GM23338 (cell line): ENCODE measurements around the gene VAV3. TPM values are rescaled to one million over a fixed set of nuclear protein-coding genes. Genes with fewer than 3 reads are reported as not detected.

Experiments used
- ATAC-seq: fragments of 200-7000 bp; cut with Tn5 transposase; 3 replicates; pipeline ENCODE4 v1.9.1; 2020
- DNase-seq: peaks from one replicate; pipeline ENCODE4 v3.0.0-alpha.2; 2015; ENCODE audit warnings: low spot score
- H2AFZ ChIP-seq: fragments of 200-600 bp; sonication (generic); 2 replicates; pipeline ENCODE4 v1.8.0; 2016; ENCODE audit warnings: antibody characterized with exemption, mild to moderate bottlenecking, moderate library complexity
- H3F3A ChIP-seq: fragments of 200-600 bp; sonication (generic); replicated peaks from 2 replicates; pipeline ENCODE4 v1.8.0; 2017; ENCODE audit warnings: antibody characterized with exemption, mixed run types, low read depth
- H3K27ac ChIP-seq: fragments of 200-600 bp; sonication (generic); 2 replicates; pipeline ENCODE4 v1.6.1; 2016; ENCODE audit warnings: low read depth
- H3K27me3 ChIP-seq: fragments of 200-600 bp; sonication (generic); 2 replicates; pipeline ENCODE4 v1.8.0; 2016; ENCODE audit warnings: mild to moderate bottlenecking, mixed run types, moderate library complexity; ENCODE audit not compliant: insufficient read depth
- H3K36me3 ChIP-seq: fragments of 200-600 bp; sonication (generic); 2 replicates; pipeline ENCODE4 v1.8.0; 2016; ENCODE audit warnings: mild to moderate bottlenecking; ENCODE audit not compliant: insufficient read depth
- H3K4me1 ChIP-seq: fragments of 200-600 bp; sonication (generic); 2 replicates; pipeline ENCODE4 v1.8.0; 2016; ENCODE audit warnings: mild to moderate bottlenecking, moderate library complexity; ENCODE audit not compliant: insufficient read depth
- H3K4me2 ChIP-seq: fragments of 200-600 bp; sonication (generic); 2 replicates; pipeline ENCODE4 v1.7.1; 2017; ENCODE audit warnings: mixed run types
- H3K4me3 ChIP-seq: fragments of 200-600 bp; sonication (generic); 2 replicates; pipeline ENCODE4 v1.6.1; 2016; ENCODE audit warnings: mixed run types
- H3K79me2 ChIP-seq: fragments of 200-600 bp; sonication (generic); replicated peaks from 2 replicates; pipeline ENCODE4 v1.8.0; 2017; ENCODE audit warnings: mild to moderate bottlenecking; ENCODE audit not compliant: insufficient read depth
- H3K9me2 ChIP-seq: fragments of 200-600 bp; sonication (generic); 2 replicates; pipeline ENCODE4 v1.8.0; 2017; ENCODE audit not compliant: insufficient read depth
- H4K20me1 ChIP-seq: fragments of 200-600 bp; sonication (generic); replicated peaks from 2 replicates; pipeline ENCODE4 v1.8.0; 2017; ENCODE audit warnings: mild to moderate bottlenecking; ENCODE audit not compliant: insufficient read depth
- H3K27ac Mint-ChIP-seq: 2 replicates; pipeline ENCODE4 v1.8.0; 2020; ENCODE audit warnings: inconsistent platforms, mild to moderate bottlenecking, moderate library complexity, mixed read lengths
- H3K27me3 Mint-ChIP-seq: 3 replicates; pipeline ENCODE4 v1.8.0; 2022; ENCODE audit warnings: low read depth, mild to moderate bottlenecking, moderate library complexity, mixed read lengths, inconsistent platforms; ENCODE audit not compliant: insufficient read depth, poor library complexity
- H3K36me3 Mint-ChIP-seq: 3 replicates; pipeline ENCODE4 v1.8.0; 2021; ENCODE audit warnings: low read depth, mild to moderate bottlenecking, inconsistent platforms, moderate library complexity, mixed read lengths
- H3K4me1 Mint-ChIP-seq: 3 replicates; pipeline ENCODE4 v1.8.0; 2020; ENCODE audit warnings: mild to moderate bottlenecking, inconsistent platforms, mixed read lengths
- H3K4me3 Mint-ChIP-seq: 3 replicates; pipeline ENCODE4 v1.8.0; 2021; ENCODE audit warnings: moderate library complexity, mild to moderate bottlenecking, inconsistent platforms, mixed read lengths
- H3K9me3 Mint-ChIP-seq: 3 replicates; pipeline ENCODE4 v1.8.0; 2020; ENCODE audit warnings: moderate library complexity, mild to moderate bottlenecking, inconsistent platforms, mixed read lengths
- CREB1 ChIP-seq: fragments of 250-450 bp; sonication (Bioruptor Pico); IDR thresholded peaks from 2 replicates; pipeline ENCODE4 v1.5.0; 2020; ENCODE audit warnings: low read depth, mild to moderate bottlenecking, moderate library complexity
- JUNB ChIP-seq: IDR thresholded peaks from one replicate; pipeline ENCODE4 v1.6.1; 2016; ENCODE audit warnings: antibody characterized with exemption; ENCODE audit not compliant: unreplicated experiment
- polyA plus RNA-seq: library from polyadenylated mRNA; unstranded; fragments of >200 nt; fragmentation: Nextera tagmentation; extraction: Ambion mirVana; gene quantifications from 2 replicates; pipeline ENCODE4 v1.2.1, GENCODE V29; 2016
- total RNA-seq: library from RNA; depleted of rRNA; stranded (reverse); fragments of >200 nt; shearing (Covaris generic); gene quantifications from 2 replicates; pipeline ENCODE4 v1.2.3, GENCODE V29; 2014
- TF ChIP-seq, protein P1 (sequence below): IDR thresholded peaks from one replicate; pipeline ENCODE4 v1.6.1; 2018; ENCODE audit warnings: antibody characterized with exemption; ENCODE audit not compliant: unreplicated experiment
- TF ChIP-seq, protein P2 (sequence below): fragments of 250-450 bp; sonication (Bioruptor Pico); IDR thresholded peaks from 2 replicates; pipeline ENCODE4 v1.5.0; 2020; ENCODE audit warnings: mild to moderate bottlenecking, moderate library complexity

The VAV3 gene
- total and polyA plus RNA-seq, 2 experiments from 2014 or later, result 3.0 to 11.3 TPM

DNA sequence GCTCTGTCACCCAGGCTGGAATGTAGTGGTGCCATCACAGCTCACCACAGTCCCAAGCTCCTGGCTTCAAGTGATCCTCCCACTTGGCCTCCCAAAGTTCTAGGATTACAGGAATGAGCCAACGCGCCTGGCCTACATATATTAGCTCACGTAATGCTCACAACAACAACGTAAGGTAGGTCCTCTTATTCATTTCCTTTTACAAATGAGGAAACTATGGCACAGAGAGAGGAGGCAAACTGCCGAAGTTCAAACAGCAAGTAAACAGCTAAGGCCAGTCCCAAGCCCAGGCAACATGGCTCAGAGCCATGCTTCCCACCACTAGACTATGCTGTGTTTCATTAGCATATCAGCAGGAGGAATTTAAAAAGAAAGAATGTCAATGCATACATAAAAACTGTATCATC, 284.4 kb downstream of the VAV3 start:
- Mint-ChIP-seq H3K9me3 (no peaks in the 10 kb centered on the region), H3K4me3 (no peak overlapping the region), H3K4me1 (peaks cover 13% of the 10 kb centered on the region; the same call in 2 of the 3 replicates), H3K27me3 (no peaks in the 10 kb centered on the region), H3K27ac (no peak overlapping the region), H3K36me3 (no peaks in the 10 kb centered on the region)
- H3K36me3 ChIP-seq, result no peaks in the 10 kb centered on the region
- peak; percentile 47 for ATAC-seq
- no peak for DNase-seq
- no peak overlapping the region for H3K4me2 ChIP-seq
- H3K4me3 ChIP-seq, result no peak overlapping the region
- no peak overlapping the region for H2AFZ ChIP-seq
- H3K27me3 ChIP-seq, result no peaks in the 10 kb centered on the region
- no peaks in the 10 kb centered on the region for H3K4me1 ChIP-seq
- no peaks in the 10 kb centered on the region for H3F3A ChIP-seq
- no peaks in the 10 kb centered on the region for H3K79me2 ChIP-seq
- no peaks in the 10 kb centered on the region for H4K20me1 ChIP-seq
- no peaks in the 10 kb centered on the region for H3K9me2 ChIP-seq
- TF ChIP-seq, protein P1, sequence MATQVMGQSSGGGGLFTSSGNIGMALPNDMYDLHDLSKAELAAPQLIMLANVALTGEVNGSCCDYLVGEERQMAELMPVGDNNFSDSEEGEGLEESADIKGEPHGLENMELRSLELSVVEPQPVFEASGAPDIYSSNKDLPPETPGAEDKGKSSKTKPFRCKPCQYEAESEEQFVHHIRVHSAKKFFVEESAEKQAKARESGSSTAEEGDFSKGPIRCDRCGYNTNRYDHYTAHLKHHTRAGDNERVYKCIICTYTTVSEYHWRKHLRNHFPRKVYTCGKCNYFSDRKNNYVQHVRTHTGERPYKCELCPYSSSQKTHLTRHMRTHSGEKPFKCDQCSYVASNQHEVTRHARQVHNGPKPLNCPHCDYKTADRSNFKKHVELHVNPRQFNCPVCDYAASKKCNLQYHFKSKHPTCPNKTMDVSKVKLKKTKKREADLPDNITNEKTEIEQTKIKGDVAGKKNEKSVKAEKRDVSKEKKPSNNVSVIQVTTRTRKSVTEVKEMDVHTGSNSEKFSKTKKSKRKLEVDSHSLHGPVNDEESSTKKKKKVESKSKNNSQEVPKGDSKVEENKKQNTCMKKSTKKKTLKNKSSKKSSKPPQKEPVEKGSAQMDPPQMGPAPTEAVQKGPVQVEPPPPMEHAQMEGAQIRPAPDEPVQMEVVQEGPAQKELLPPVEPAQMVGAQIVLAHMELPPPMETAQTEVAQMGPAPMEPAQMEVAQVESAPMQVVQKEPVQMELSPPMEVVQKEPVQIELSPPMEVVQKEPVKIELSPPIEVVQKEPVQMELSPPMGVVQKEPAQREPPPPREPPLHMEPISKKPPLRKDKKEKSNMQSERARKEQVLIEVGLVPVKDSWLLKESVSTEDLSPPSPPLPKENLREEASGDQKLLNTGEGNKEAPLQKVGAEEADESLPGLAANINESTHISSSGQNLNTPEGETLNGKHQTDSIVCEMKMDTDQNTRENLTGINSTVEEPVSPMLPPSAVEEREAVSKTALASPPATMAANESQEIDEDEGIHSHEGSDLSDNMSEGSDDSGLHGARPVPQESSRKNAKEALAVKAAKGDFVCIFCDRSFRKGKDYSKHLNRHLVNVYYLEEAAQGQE, result no peak
- TF ChIP-seq CREB1 (CRISPR knock-in tag) (no peak), JUNB (no peak)
- TF ChIP-seq, protein P2, sequence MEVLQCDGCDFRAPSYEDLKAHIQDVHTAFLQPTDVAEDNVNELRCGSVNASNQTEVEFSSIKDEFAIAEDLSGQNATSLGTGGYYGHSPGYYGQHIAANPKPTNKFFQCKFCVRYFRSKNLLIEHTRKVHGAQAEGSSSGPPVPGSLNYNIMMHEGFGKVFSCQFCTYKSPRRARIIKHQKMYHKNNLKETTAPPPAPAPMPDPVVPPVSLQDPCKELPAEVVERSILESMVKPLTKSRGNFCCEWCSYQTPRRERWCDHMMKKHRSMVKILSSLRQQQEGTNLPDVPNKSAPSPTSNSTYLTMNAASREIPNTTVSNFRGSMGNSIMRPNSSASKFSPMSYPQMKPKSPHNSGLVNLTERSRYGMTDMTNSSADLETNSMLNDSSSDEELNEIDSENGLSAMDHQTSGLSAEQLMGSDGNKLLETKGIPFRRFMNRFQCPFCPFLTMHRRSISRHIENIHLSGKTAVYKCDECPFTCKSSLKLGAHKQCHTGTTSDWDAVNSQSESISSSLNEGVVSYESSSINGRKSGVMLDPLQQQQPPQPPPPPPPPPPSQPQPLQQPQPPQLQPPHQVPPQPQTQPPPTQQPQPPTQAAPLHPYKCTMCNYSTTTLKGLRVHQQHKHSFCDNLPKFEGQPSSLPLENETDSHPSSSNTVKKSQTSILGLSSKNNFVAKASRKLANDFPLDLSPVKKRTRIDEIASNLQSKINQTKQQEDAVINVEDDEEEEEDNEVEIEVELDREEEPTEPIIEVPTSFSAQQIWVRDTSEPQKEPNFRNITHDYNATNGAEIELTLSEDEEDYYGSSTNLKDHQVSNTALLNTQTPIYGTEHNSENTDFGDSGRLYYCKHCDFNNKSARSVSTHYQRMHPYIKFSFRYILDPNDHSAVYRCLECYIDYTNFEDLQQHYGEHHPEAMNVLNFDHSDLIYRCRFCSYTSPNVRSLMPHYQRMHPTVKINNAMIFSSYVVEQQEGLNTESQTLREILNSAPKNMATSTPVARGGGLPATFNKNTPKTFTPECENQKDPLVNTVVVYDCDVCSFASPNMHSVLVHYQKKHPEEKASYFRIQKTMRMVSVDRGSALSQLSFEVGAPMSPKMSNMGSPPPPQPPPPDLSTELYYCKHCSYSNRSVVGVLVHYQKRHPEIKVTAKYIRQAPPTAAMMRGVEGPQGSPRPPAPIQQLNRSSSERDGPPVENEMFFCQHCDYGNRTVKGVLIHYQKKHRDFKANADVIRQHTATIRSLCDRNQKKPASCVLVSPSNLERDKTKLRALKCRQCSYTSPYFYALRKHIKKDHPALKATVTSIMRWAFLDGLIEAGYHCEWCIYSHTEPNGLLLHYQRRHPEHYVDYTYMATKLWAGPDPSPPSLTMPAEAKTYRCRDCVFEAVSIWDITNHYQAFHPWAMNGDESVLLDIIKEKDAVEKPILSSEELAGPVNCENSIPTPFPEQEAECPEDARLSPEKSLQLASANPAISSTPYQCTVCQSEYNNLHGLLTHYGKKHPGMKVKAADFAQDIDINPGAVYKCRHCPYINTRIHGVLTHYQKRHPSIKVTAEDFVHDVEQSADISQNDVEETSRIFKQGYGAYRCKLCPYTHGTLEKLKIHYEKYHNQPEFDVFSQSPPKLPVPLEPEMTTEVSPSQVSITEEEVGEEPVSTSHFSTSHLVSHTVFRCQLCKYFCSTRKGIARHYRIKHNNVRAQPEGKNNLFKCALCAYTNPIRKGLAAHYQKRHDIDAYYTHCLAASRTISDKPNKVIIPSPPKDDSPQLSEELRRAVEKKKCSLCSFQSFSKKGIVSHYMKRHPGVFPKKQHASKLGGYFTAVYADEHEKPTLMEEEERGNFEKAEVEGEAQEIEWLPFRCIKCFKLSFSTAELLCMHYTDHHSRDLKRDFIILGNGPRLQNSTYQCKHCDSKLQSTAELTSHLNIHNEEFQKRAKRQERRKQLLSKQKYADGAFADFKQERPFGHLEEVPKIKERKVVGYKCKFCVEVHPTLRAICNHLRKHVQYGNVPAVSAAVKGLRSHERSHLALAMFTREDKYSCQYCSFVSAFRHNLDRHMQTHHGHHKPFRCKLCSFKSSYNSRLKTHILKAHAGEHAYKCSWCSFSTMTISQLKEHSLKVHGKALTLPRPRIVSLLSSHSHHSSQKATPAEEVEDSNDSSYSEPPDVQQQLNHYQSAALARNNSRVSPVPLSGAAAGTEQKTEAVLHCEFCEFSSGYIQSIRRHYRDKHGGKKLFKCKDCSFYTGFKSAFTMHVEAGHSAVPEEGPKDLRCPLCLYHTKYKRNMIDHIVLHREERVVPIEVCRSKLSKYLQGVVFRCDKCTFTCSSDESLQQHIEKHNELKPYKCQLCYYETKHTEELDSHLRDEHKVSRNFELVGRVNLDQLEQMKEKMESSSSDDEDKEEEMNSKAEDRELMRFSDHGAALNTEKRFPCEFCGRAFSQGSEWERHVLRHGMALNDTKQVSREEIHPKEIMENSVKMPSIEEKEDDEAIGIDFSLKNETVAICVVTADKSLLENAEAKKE (CRISPR knock-in tag), result no peak
- H3K27ac ChIP-seq, result no peak overlapping the region
